Activated gamma-delta T cell treated with Interleukin-2 at 50 U/mL for 16 hours (primary cell): ENCODE results near the gene C4B.
"Not testable (repeated sequence)": the region's sequence is repeated elsewhere in the genome, so short reads cannot be mapped to it uniquely, and the experiment has no call there.

Experiments
- DNase-seq: peaks from one replicate; pipeline ENCODE4 v3.0.0-alpha.2; 2020

The C4B gene

GRCh38 chr6:32014547-32014946 lies at the start of gene C4B:
Gene C4B (plus strand): TSS chr6:32014795. CDS start chr6:32014846, 51 bp downstream.
- DNase-seq = not testable (repeated sequence)

DNA sequence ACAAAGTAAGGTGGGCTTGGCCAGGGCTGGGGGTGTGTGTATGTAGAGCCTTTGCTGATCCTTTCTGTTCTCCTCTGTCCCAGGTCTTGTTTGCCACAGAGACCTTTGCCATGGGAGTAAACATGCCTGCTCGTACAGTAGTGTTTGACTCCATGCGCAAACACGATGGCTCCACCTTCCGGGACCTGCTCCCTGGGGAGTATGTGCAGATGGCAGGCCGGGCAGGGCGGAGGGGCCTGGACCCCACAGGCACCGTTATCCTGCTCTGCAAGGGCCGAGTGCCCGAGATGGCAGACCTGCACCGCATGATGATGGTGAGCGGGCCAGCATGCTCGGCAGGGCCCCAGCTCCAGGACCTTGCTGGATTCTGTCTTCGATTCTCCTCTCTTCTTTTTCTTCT lies 48.9 kb upstream of the C4B start:
- DNase-seq = no peak

DNA sequence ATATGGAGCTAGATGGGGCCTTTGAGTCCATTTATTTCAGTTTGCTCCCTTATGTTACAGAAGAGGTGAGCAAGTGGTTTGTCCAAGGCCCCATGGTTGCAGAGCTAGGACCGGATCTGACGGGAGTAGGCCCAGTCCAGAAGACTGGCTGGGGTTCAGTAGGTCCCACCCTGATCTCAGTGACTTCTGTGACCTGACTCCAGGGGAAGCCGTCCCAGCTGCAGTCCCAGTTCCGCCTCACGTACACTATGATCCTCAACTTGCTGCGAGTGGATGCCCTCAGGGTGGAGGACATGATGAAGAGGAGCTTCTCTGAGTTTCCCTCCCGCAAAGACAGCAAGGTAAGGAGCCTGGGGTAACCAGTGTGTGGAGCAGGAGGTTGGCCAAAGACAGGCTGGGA lies 48.1 kb upstream of the C4B start:
- no peak for DNase-seq

DNA sequence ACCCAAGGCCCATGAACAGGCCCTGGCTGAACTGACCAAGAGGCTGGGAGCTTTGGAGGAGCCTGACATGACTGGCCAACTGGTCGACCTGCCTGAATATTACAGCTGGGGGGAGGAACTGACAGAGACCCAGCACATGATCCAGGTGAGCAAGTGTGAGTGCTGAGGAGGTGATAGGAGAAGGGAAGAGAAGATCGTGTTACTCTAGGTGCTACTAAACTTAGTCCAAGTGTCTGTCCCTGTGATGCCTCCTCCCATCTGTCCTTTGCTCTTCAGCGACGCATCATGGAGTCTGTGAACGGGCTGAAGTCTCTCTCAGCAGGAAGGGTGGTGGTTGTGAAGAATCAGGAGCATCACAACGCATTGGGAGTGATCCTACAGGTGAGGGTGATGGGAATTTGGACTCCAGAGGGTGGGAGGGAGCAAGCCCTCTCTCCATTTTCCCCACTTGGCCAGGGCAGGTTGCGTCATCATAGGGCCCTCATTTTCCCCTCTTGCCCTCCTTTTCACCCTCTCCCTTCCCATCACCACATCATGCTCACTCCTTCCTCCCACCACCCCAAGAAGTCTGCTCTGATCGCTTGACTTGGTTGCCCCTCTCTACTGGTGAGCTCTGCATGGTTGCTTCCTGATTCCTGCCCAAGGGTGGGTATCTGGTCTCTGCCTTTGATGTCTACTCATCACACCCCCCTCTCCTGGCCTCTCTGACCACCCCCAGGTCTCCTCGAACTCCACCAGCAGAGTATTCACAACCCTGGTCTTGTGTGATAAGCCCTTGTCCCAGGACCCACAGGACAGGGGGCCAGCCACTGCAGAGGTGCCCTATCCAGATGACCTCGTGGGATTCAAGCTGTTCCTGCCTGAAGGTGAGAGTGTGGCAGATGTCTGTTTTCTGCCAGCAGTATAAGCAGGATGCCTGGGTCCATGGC lies 47.3 kb upstream of the C4B start:
- DNase-seq = no peak

DNA sequence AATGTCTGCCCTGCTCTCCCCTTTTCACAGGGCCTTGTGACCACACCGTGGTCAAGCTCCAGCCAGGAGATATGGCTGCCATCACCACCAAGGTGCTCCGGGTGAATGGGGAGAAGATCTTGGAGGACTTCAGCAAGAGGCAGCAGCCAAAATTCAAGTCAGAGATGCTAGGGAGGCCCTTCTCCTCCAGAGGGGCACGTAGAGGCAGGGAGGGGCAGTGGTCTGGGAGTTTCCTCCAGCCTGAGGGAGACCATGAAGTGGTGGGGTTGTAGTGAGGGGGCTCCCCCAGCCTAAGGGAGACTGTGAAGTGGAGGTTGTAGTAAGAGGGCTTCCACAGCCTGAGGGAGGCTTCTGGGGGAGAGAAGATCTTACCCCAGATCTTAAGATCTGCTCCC lies 46.7 kb upstream of the C4B start:
- DNase-seq = no peak

DNA sequence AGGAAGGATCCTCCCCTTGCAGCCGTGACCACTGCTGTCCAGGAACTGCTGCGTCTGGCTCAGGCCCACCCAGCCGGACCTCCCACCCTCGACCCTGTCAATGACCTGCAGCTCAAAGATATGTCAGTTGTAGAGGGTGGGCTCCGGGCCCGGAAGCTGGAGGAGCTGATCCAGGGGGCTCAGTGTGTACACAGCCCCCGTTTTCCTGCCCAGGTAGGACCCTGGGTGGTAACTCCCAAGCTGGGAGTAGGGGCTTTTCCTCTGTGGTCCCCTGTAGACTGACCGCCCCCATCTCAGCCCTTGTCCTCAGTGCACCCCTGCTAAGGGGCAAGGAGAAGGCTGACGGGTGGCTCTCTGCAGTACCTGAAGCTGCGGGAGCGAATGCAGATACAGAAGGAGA lies 46.3 kb upstream of the C4B start:
- no peak for DNase-seq

DNA sequence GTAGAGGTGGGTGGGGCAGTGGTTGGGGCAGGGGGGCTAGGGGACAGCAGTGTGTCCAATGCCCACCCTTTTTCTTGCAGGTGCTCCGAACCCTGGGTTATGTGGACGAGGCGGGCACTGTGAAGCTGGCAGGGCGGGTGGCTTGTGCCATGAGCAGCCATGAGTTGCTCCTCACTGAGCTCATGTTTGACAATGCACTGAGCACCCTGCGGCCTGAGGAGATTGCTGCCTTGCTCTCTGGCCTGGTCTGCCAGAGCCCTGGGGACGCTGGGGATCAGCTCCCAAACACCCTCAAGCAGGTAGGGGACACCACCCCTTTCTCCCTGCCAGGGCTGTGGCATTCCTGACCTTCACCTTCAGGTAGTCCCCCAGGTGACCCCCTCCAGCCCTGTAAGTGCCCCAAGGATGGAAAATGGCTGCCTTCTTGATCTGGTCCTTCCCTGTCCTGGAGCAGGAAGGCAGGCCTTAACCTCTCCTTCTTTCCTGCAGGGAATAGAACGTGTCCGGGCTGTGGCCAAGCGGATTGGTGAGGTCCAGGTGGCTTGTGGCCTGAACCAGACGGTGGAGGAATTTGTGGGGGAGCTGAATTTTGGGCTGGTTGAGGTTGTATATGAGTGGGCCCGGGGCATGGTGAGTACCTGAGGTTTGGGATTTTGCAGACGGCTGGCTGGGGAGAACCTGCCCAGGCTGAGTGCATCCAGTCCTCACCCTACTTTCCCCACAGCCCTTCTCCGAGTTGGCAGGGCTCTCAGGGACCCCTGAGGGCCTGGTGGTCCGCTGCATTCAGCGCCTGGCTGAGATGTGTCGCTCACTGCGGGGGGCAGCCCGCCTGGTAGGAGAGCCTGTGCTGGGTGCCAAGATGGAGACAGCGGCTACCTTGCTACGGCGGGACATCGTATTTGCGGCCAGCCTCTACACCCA lies 45.5 kb upstream of the C4B start:
- no peak for DNase-seq

GRCh38 chr6:31969712-31970603 lies 44.6 kb upstream of the C4B start:
- DNase-seq = no peak

GRCh38 chr6:31970604-31971271 lies 43.9 kb upstream of the C4B start:
- DNase-seq = no peak

- no peak for DNase-seq
Measured at GRCh38 chr6:31971279-31971992, 43.2 kb upstream of the C4B start.

GRCh38 chr6:31971993-31972708 lies 42.4 kb upstream of the C4B start, which contains the start of gene DXO:
Gene DXO (minus strand): TSS chr6:31972138. CDS start chr6:31971675, 463 bp downstream.
- peak; percentile 94 for DNase-seq

DNA sequence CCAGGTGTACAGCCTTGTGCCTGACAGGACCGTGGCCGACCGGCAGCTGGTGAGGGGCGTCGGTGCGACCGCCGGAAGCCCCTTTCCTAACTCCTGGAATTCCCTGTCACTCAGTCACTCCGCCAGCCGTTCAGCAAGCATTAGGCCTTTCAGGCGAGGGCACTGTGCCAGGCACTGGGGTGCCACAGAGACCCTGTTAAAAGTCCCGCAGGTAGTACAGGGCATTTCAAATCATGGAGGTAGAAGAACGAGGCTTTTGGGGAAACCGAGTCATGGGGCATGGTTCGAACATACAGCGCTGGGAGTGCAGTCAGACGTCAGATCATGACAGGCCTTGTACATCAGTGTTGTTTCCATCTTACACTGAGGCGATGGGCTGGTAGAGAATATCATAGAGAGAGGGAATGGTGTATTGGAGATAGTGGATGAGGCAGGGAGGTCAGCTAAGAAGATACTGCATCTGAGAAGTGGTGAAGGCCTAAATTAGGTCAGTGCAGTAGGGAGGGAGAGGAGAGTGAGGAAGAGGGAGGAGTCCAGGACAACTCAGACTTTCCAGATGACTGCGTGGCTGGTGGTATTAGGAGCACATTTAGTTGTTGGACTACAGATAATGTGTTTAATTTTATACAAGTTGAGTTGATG lies 41.8 kb upstream of the C4B start:
- no peak for DNase-seq

DNA sequence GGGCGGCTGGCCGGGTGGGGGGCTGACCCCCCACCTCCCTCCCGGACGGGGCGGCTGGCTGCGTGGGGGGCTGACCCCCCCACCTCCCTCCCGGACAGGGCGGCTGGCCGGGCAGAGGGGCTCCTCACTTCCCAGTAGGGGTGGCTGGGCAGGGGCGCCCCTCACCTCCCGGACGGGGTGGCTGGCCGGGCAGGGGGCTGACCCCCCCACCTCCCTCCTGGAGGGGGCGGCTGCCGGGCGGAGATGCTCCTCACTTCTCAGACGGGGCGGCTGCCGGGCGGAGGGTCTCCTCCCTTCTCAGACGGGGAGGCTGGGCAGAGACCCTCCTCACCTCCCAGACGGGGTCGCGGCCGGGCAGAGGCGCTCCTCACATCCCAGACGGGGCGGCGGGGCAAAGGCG lies 38.5 kb upstream of the C4B start:
- DNase-seq = not testable (repeated sequence)

GRCh38 chr6:31977816-31978431 lies 36.7 kb upstream of the C4B start:
- DNase-seq = no peak

DNA sequence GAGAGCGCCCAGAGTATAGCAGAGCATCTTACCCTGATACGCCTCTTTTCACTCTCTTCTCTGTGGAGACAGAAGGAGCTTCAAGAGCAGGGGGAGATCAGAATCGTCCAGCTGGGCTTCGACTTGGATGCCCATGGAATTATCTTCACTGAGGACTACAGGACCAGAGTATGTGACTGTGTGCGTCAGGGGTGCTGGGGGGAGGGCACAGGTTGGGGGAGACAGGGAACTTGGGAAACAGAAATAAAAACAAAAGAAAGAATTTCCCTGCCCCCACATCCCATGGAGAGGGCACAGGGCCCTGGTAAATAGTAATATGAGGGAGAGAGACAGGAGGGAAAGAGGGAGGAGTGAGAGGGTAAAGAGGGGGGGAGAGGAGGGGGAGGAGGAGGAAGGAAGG lies 35.8 kb upstream of the C4B start:
- no peak for DNase-seq

DNA sequence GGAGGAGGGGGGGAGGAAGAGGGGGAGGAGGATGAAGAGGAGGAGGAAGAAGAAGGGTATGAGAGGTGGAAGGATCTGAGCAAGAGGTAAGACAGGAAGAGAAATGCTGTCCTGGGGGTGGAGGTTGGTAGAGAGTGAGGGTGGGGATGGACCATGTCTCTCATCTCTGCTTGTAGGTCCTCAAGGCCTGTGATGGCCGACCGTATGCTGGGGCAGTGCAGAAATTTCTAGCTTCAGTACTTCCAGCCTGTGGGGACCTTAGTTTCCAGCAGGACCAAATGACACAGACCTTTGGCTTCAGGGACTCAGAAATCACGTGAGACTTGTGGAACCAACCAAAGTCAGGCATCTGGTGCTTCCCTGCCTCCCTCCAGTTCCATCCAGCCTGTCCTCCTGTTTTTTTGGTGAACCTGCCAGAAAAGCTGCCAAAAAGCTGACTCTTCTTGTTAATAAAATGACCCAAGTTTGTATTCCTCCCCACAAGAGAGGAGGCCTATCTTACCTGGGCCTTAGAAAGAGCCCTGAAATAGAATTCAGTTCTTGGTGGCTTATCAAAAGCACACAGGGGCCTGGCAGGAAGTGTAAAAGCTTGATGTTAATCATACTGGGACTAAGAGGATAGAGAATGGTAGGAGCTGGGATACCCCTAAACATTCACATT lies 35.2 kb upstream of the C4B start:
- no peak for DNase-seq

DNA sequence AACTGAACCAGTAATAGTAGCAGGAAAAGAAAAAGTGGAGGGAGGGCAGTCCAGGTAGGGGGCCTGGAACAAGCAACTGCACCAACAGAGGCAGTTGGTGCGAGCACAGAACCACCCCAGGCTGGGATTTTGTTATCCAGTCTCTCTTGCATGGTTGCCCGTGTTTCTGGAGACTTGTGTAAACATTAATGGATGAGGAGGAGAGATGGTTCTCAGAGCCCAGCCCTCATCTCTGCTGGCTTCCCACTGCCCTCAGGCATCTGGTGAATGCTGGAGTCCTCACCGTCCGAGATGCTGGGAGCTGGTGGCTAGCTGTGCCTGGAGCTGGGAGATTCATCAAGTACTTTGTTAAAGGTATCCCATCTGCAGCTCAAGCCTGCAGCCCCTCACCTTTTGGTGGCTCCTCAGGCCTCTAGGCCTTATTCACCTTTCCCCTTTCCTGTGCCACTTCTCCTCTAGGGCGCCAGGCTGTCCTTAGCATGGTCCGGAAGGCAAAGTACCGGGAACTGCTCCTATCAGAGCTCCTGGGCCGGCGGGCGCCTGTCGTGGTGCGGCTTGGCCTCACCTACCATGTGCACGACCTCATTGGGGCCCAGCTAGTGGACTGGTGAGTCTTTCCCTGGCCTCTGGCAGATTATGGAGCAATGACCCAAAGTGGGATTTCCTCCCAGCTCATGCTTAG lies 34.3 kb upstream of the C4B start:
- not testable (repeated sequence) for DNase-seq

DNA sequence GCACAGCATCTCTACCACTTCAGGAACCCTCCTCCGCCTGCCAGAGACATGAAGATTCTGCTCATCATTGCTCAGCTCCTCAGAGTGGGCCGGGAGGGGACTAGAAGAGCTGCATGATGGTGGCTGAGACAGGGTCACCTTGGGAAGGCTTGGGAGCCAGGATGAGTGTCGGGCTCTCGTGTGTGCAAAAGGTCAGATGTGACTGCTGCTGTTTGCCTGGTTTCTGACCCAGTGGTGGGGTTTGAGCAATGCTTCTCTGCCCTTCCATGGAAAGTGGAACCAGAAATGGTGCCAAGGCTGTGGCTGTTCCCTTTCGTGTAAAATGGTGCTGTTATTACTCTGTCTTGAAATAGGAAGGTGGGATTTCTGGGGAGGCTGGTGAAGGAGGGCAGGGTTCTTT lies 33.6 kb upstream of the C4B start:
- DNase-seq = not testable (repeated sequence)
